Measurements from ENCODE around the gene NRXN3. TPM values are rescaled to one million over a fixed set of nuclear protein-coding genes. Genes with fewer than 3 reads are reported as not detected.

Gene NRXN3
- total and polyA plus RNA-seq, 4 donors: 0.07 to 1.2 (median 0.23) TPM

DNA sequence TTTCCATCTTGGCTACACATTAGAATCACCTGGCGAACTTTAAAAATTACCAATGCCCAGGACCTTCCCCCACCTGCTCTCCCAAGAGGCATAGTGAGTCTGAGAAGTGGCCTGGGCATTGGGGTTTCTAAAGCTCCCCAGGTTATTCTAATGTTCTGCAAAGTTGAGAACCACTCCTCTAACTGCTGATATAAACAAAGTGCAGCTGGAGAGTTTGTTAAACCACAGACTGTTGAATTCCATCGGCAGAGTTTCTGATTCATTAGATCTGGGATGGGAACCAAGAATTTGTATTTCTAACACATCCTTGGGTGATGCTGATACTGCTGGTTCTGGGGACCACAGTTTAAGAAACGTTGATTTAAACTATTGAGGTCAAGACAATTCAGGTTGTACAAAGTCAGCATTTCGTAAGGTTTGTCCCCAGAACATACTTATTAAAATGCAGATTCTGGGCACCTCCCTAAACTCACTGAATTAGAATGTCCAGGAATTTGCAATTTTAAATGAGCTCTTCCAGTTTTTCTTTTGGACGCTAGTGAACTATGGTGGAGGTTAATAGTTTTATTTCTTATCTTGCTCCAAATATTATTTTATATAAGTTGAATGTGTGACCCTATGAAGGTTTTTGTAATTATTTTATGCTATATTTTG is 309.1 kb downstream of the NRXN3 start:
- H3K4me1 ChIP-seq (ENCODE audit: control insufficient read depth in 4 of 4, insufficient read depth in 4 of 4, low read length in 3 of 4): no peaks in the 10 kb centered on the region
- no peak for TF ChIP-seq TAF1 (conservative IDR thresholded peaks at IDR 0.05)
- TF ChIP-seq NR2F2 (IDR thresholded peaks at IDR 0.05): no peak
- TF ChIP-seq, protein P1, sequence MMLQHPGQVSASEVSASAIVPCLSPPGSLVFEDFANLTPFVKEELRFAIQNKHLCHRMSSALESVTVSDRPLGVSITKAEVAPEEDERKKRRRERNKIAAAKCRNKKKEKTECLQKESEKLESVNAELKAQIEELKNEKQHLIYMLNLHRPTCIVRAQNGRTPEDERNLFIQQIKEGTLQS (IDR thresholded peaks at IDR 0.05): no peak
- TF ChIP-seq, protein P2, sequence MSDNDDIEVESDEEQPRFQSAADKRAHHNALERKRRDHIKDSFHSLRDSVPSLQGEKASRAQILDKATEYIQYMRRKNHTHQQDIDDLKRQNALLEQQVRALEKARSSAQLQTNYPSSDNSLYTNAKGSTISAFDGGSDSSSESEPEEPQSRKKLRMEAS (IDR thresholded peaks at IDR 0.05): no peak
- TF ChIP-seq, protein P3, sequence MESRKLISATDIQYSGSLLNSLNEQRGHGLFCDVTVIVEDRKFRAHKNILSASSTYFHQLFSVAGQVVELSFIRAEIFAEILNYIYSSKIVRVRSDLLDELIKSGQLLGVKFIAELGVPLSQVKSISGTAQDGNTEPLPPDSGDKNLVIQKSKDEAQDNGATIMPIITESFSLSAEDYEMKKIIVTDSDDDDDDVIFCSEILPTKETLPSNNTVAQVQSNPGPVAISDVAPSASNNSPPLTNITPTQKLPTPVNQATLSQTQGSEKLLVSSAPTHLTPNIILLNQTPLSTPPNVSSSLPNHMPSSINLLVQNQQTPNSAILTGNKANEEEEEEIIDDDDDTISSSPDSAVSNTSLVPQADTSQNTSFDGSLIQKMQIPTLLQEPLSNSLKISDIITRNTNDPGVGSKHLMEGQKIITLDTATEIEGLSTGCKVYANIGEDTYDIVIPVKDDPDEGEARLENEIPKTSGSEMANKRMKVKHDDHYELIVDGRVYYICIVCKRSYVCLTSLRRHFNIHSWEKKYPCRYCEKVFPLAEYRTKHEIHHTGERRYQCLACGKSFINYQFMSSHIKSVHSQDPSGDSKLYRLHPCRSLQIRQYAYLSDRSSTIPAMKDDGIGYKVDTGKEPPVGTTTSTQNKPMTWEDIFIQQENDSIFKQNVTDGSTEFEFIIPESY (IDR thresholded peaks at IDR 0.05): no peak
- H3K27ac ChIP-seq (ENCODE audit: low read depth in 1 of 2, low read length in 2 of 2): no peak overlapping the region
- WGBS: 60% methylated on average over 5 of the region's 5 CpGs
- no peaks in the 10 kb centered on the region for H3K36me3 ChIP-seq (ENCODE audit: control insufficient read depth in 4 of 4, insufficient read depth in 3 of 4, low read depth in 1 of 4, low read length in 3 of 4)
- no peak for DNase-seq (ENCODE audit: low spot score)
- no peak overlapping the region for H3K9ac ChIP-seq (ENCODE audit: low read depth in 1 of 2, low read length in 2 of 2)
- H3K4me3 ChIP-seq (ENCODE audit: low read depth in 1 of 3, low read length in 3 of 3): no peak overlapping the region
- no peaks in the 10 kb centered on the region for H3K9me3 ChIP-seq (ENCODE audit: control insufficient read depth in 4 of 4, low read length in 3 of 4)
- no peaks in the 10 kb centered on the region for H3K27me3 ChIP-seq (ENCODE audit: control insufficient read depth in 4 of 4, insufficient read depth in 4 of 4, low read length in 3 of 4)

DNA sequence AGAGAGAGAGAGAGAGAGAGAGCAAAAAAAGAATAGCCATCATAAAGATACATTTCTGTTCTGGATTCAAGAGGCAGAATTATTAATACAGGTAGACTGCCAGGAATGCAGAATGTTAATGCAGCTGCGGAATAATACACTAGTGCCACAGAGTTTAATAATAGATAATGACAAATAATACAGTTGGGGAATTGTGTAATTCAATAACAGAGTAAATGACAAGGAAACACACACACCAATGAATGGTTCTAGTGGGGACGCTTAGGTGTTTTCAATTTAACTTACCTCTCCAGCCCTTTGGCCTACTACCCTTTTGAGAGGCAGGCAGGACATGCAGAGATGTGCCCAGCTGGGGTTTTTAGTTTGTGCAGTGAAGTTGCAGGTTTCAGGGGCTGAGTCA is 313.9 kb downstream of the NRXN3 start:
- 61% methylated on average over 2 of the region's 2 CpGs for WGBS
- TF ChIP-seq HNF4A (conservative IDR thresholded peaks at IDR 0.05) (no peak), YY1 (IDR thresholded peaks at IDR 0.05) (no peak), JUND (IDR thresholded peaks at IDR 0.05) (no peak), FOXA2 (IDR thresholded peaks at IDR 0.05) (no peak), HNF4G (IDR thresholded peaks at IDR 0.05) (no peak)
- TF ChIP-seq, protein P4, sequence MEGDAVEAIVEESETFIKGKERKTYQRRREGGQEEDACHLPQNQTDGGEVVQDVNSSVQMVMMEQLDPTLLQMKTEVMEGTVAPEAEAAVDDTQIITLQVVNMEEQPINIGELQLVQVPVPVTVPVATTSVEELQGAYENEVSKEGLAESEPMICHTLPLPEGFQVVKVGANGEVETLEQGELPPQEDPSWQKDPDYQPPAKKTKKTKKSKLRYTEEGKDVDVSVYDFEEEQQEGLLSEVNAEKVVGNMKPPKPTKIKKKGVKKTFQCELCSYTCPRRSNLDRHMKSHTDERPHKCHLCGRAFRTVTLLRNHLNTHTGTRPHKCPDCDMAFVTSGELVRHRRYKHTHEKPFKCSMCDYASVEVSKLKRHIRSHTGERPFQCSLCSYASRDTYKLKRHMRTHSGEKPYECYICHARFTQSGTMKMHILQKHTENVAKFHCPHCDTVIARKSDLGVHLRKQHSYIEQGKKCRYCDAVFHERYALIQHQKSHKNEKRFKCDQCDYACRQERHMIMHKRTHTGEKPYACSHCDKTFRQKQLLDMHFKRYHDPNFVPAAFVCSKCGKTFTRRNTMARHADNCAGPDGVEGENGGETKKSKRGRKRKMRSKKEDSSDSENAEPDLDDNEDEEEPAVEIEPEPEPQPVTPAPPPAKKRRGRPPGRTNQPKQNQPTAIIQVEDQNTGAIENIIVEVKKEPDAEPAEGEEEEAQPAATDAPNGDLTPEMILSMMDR (IDR thresholded peaks at IDR 0.05; ENCODE audit: low read depth, low read length, missing input control): no peak
- no peak overlapping the region for H3K4me3 ChIP-seq (ENCODE audit: low read depth in 1 of 3, low read length in 3 of 3)

DNA sequence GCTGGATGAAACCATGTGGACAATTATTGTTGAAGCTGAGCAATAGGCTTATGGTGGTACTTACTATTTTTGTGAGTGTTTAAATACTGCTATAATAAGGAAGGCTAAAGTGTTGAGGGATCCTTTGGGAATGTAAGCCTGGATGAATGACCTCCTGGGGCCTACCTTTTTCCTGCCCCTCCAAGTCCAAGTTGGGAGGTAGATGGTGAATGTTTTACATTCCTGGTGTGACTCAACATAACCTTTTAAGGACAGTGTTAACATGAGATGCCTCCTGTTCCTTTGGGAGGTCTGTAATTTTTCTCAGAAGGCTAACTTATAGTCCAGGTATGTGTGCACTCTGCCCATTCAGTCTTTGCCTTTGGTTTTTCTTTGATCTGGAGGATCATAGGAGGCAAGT is 315.9 kb downstream of the NRXN3 start:
- Histone ChIP-seq H3K36me3 (ENCODE audit: control insufficient read depth in 4 of 4, insufficient read depth in 3 of 4, low read depth in 1 of 4, low read length in 3 of 4) (no peaks in the 10 kb centered on the region), H3K27ac (ENCODE audit: low read depth in 1 of 2, low read length in 2 of 2) (no peak overlapping the region), H3K27me3 (ENCODE audit: control insufficient read depth in 4 of 4, insufficient read depth in 4 of 4, low read length in 3 of 4) (no peaks in the 10 kb centered on the region), H3K9me3 (ENCODE audit: control insufficient read depth in 4 of 4, low read length in 3 of 4) (no peaks in the 10 kb centered on the region), H3K9ac (ENCODE audit: low read depth in 1 of 2, low read length in 2 of 2) (no peak overlapping the region), H3K4me3 (ENCODE audit: low read depth in 1 of 3, low read length in 3 of 3) (no peak overlapping the region), H3K4me1 (ENCODE audit: control insufficient read depth in 4 of 4, insufficient read depth in 4 of 4, low read length in 3 of 4) (no peaks in the 10 kb centered on the region)
- DNase-seq (ENCODE audit: low spot score): no peak
- no peak for TF ChIP-seq NR2F2 (IDR thresholded peaks at IDR 0.05)
- TF ChIP-seq HNF4A (conservative IDR thresholded peaks at IDR 0.05): no peak
- no peak for TF ChIP-seq JUND (IDR thresholded peaks at IDR 0.05)
- no peak for TF ChIP-seq RXRA (IDR thresholded peaks at IDR 0.05)
- TF ChIP-seq SP1 (IDR thresholded peaks at IDR 0.05): no peak
- TF ChIP-seq, protein P3 (IDR thresholded peaks at IDR 0.05): no peak
- TF ChIP-seq HNF4G (IDR thresholded peaks at IDR 0.05): no peak
- TF ChIP-seq RAD21 (IDR thresholded peaks at IDR 0.05): no peak
- no peak for TF ChIP-seq YY1 (IDR thresholded peaks at IDR 0.05)
- no peak for TF ChIP-seq FOXA1 (IDR thresholded peaks at IDR 0.05)
- TF ChIP-seq, protein P1 (IDR thresholded peaks at IDR 0.05): no peak
- TF ChIP-seq EGR1 (IDR thresholded peaks at IDR 0.05; ENCODE audit: low read depth in 2 of 2): no peak
- no peak for TF ChIP-seq FOXA2 (IDR thresholded peaks at IDR 0.05)
- TF ChIP-seq, protein P4 (IDR thresholded peaks at IDR 0.05; ENCODE audit: low read depth, low read length, missing input control): no peak
- no peak for TF ChIP-seq TAF1 (conservative IDR thresholded peaks at IDR 0.05)

More for the DNA sequence above, 313.9 kb downstream of the NRXN3 start:
- Histone ChIP-seq H3K36me3 (ENCODE audit: control insufficient read depth in 4 of 4, insufficient read depth in 3 of 4, low read depth in 1 of 4, low read length in 3 of 4) (no peaks in the 10 kb centered on the region), H3K4me1 (ENCODE audit: control insufficient read depth in 4 of 4, insufficient read depth in 4 of 4, low read length in 3 of 4) (no peaks in the 10 kb centered on the region), H3K27ac (ENCODE audit: low read depth in 1 of 2, low read length in 2 of 2) (no peak overlapping the region), H3K27me3 (ENCODE audit: control insufficient read depth in 4 of 4, insufficient read depth in 4 of 4, low read length in 3 of 4) (no peaks in the 10 kb centered on the region), H3K9ac (ENCODE audit: low read depth in 1 of 2, low read length in 2 of 2) (no peak overlapping the region), H3K9me3 (ENCODE audit: control insufficient read depth in 4 of 4, low read length in 3 of 4) (no peaks in the 10 kb centered on the region)
- no peak for DNase-seq (ENCODE audit: low spot score)
